H7 (cell line): Measurements from ENCODE around the gene ERV3-1. TPM values are rescaled to one million over a fixed set of nuclear protein-coding genes. Genes with fewer than 3 reads are reported as not detected.
"Not testable (repeated sequence)": the region's sequence is repeated elsewhere in the genome, so short reads cannot be mapped to it uniquely, and the experiment has no call there.

ENCODE experiments used
- DNase-seq: peaks from one replicate; pipeline ENCODE4 v3.0.0; 2012
- H3K27me3 ChIP-seq: 2 replicates; pipeline ENCODE4 v1.6.0; 2011; ENCODE audit warnings: mild to moderate bottlenecking, low read length; ENCODE audit not compliant: control insufficient read depth, insufficient read depth
- H3K36me3 ChIP-seq: replicated peaks from 2 replicates; pipeline ENCODE4 v1.5.1; 2011; ENCODE audit warnings: low read length; ENCODE audit not compliant: control insufficient read depth, insufficient read depth
- H3K4me3 ChIP-seq: 2 replicates; pipeline ENCODE4 v1.5.1; 2011; ENCODE audit warnings: low read depth, mild to moderate bottlenecking, control low read depth, low read length, moderate library complexity; ENCODE audit not compliant: insufficient read depth
- total RNA-seq: library from RNA; depleted of rRNA; stranded (reverse); fragments of >200 nt; shearing (Covaris generic); gene quantifications from 2 replicates; pipeline ENCODE4 v1.2.3, GENCODE V29; 2014; rRNA removed

ERV3-1 gene, protein sequence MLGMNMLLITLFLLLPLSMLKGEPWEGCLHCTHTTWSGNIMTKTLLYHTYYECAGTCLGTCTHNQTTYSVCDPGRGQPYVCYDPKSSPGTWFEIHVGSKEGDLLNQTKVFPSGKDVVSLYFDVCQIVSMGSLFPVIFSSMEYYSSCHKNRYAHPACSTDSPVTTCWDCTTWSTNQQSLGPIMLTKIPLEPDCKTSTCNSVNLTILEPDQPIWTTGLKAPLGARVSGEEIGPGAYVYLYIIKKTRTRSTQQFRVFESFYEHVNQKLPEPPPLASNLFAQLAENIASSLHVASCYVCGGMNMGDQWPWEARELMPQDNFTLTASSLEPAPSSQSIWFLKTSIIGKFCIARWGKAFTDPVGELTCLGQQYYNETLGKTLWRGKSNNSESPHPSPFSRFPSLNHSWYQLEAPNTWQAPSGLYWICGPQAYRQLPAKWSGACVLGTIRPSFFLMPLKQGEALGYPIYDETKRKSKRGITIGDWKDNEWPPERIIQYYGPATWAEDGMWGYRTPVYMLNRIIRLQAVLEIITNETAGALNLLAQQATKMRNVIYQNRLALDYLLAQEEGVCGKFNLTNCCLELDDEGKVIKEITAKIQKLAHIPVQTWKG
- 5.0 and 5.5 TPM in 2 replicates for total RNA-seq

GRCh38 chr7:65006094-65006992, at the start of gene ERV3-1:
TSS of gene ERV3-1 (minus strand) at chr7:65006687. CDS start at chr7:64993026, 13,661 bp downstream.
- Histone ChIP-seq H3K4me3 (peak within 1 kb of the TSS; percentile 75), H3K27me3 (no peaks in the 10 kb centered on the region), H3K36me3 (no peaks in the 10 kb centered on the region)
- DNase-seq = peak; percentile 91

DNA sequence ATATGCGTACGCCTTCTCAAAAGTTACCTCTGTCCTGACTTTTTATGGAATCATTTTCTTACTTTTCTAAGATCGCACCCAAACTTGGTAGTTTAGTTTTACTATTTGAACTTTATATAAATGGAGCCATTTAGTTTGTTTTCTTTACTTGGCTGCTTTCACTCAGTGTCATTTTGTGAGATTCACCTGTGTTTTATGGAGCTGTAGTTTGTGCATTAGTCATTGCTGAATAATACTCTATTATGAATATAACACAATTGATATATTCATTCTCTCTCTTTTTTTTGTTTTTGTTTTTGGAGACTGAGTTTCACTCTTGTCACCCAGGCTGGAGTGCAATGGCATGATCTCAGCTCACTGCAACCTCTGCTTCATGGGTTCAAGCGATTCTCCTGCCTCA, 49.3 kb upstream of the ERV3-1 start:
- H3K36me3 ChIP-seq, H3K4me3 ChIP-seq, DNase-seq, H3K27me3 ChIP-seq: not testable (repeated sequence)

DNA sequence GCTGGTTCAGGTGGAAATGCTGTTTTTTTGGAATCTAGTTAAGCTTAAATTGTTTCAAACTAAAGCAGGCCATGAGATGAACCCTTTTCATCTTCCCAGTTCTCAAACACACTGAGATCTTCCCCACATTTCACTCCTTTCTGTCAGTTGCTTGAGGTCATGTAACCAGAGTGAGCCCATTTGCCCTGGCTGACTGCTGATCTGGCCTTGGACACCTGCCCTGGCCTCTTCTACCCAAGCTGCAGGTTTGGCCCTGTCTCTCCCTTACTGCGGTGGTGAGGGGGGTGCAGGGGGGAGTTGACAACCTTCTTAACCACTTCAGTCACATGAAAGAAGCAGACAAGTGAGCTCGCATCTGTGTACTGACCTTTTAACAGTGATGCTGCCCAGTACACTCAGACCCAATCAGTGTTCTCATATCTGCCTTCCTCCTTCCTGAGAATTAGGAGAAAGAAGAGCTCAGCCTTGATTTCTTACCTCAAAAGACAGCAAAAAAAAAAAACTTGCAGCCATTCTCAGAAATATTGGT, 48.0 kb upstream of the ERV3-1 start:
- not testable (repeated sequence) for DNase-seq, H3K36me3 ChIP-seq, H3K27me3 ChIP-seq, H3K4me3 ChIP-seq

- not testable (repeated sequence) for H3K4me3 ChIP-seq, DNase-seq, H3K27me3 ChIP-seq, H3K36me3 ChIP-seq
These were observed 45.2 kb upstream of the ERV3-1 start for GRCh38 chr7:65051654-65052053.

GRCh38 chr7:65051139-65051538, 44.7 kb upstream of the ERV3-1 start:
- H3K27me3 ChIP-seq, H3K36me3 ChIP-seq, H3K4me3 ChIP-seq, DNase-seq: not testable (repeated sequence)

- not testable (repeated sequence) for H3K27me3 ChIP-seq, H3K4me3 ChIP-seq, H3K36me3 ChIP-seq, DNase-seq
These were observed 39.8 kb upstream of the ERV3-1 start for GRCh38 chr7:65046329-65046728.

DNA sequence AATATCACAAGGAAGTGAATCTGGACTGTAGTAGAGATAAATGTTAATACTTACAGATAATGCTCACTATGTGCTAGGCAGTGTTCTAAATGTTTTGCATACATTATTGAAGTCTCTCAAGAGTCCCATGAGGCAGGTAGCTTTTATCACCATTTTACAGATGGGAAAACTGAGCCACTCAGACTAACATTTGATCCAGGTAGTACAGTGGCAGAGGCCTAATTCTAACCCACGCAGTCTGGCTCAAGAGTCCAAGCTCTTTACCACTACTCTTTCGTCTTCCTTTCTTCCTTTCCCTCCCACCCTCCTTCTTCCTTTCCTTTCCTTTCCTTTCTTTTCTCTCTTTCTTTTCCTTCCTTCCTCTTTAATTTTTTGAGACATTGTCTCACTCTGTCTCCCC, 39.1 kb upstream of the ERV3-1 start:
- H3K27me3 ChIP-seq, DNase-seq, H3K4me3 ChIP-seq, H3K36me3 ChIP-seq: not testable (repeated sequence)

DNA sequence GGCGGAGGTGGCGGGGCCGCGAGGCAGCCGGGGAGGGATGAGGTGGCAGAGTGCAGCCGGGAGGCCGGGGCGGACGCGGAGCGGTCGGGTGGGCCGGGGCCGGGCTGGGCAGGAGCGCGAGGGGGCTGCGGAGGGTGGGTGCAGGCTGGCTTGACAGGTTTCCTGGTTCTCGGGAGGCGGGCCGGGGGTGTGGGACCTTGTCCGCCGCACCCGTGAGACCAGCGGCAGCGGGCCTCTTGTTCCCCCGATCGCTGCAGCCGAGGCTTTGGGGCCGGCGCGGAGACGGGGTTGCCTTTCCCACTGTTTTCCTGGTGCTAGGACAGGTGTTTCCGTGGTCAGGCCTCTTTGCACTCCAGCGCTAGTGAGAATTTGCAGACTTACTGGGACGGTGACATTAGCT, 32.3 kb upstream of the ERV3-1 start:
- H3K36me3 ChIP-seq, H3K27me3 ChIP-seq: not testable (repeated sequence)
- peak; percentile 43 for DNase-seq
- H3K4me3 ChIP-seq = peak overlapping the region; percentile 73

DNA sequence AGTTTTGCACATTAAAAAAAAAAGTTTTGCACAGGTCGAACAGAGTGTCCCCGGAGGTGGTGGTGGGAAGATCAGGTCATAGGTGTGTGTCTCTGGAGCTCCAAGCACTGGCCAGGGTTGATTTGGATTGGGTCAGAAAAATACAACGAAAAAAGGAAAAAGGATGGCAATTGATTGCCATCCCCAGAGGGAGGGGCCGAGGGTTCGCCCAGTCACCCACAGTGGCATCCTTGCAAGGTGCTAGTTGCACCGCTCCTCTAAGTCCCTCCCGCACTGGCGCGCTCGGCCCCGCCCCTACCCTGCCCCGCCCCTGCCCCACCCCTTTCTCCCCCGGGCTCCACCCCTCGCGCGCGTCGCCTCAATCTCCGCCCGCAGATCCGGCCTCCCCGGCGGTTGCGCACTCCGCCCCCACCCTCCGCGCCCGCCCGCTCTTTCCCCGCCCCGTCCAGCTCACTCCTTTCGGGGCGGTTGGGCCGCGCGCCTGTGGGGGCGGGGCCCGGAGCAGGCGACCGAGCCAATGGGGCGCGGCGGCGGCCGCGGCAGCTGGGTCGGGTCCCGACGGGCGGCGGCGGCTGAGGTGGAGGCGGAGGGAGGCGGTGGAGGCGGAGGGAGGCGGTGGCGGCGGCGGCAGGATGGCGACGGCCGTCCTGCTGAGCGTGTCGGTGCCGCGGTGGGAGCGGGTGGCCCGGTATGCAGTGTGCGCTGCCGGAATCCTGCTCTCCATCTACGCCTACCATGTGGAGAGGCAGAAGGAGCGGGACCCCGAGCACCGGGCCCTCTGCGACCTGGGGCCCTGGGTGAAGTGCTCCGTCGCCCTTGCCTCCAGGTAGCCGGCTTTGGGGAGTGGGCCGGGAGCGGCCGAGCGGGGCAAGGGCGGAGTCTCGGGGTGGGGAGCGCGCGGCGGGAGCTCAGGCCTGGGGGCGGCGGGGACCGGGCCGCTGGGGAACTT, 31.5 kb upstream of the ERV3-1 start:
- DNase-seq = peak; percentile 95
- peak overlapping the region; percentile 73 for H3K4me3 ChIP-seq
- no peaks in the 10 kb centered on the region for H3K36me3 ChIP-seq
- H3K27me3 ChIP-seq = no peaks in the 10 kb centered on the region

- H3K36me3 ChIP-seq, DNase-seq, H3K4me3 ChIP-seq, H3K27me3 ChIP-seq: not testable (repeated sequence)
These were observed 30.0 kb upstream of the ERV3-1 start for GRCh38 chr7:65036526-65036925.

DNA sequence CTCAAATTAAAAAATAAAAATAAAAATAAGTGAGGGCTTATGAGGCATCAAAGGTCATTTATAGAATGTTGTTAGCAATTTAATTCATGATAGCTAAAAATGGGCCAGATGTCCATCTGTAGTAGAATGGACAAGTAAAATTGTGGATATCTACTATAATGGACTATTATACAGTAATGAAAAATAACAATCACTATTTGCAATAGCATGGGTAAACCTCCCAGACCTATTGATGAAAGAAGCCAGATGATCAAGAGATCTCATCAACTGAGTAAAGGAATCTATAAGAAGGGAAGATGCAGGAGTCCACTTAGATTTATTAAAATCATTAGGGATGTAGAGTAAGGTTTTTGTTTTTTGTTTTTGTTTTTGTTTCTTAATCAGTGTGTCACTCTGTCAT, 29.0 kb upstream of the ERV3-1 start:
- not testable (repeated sequence) for DNase-seq, H3K4me3 ChIP-seq, H3K27me3 ChIP-seq, H3K36me3 ChIP-seq

GRCh38 chr7:65034120-65034782, 27.8 kb upstream of the ERV3-1 start:
- not testable (repeated sequence) for H3K27me3 ChIP-seq, H3K4me3 ChIP-seq, DNase-seq, H3K36me3 ChIP-seq

GRCh38 chr7:65033391-65033790, 26.9 kb upstream of the ERV3-1 start:
- DNase-seq, H3K36me3 ChIP-seq, H3K4me3 ChIP-seq, H3K27me3 ChIP-seq: not testable (repeated sequence)
